SK-N-SH treated with all-trans-retinoic acid at 6 μM for 48 hours (cell line): ENCODE results near the gene ACOXL.

Experiments
- ATAC-seq: fragments of 200-7000 bp; cut with Tn5 transposase; 3 replicates; pipeline ENCODE4 v1.9.1; 2020; ENCODE audit warnings: mild to moderate bottlenecking, moderate library complexity
- ARNTL ChIP-seq: fragments of 450-650 bp; formaldehyde crosslinking; IDR thresholded peaks from 2 replicates; pipeline ENCODE4 v1.5.0; 2020; ENCODE audit warnings: low read depth, mild to moderate bottlenecking, moderate library complexity, borderline replicate concordance
- BACH2 ChIP-seq: fragments of 250-450 bp; sonication (Bioruptor Pico); IDR thresholded peaks from 2 replicates; pipeline ENCODE4 v1.9.0; 2021; ENCODE audit warnings: mild to moderate bottlenecking, borderline replicate concordance
- CSDC2 ChIP-seq: fragments of 250-450 bp; sonication (Bioruptor Pico); IDR thresholded peaks from 2 replicates; pipeline ENCODE4 v1.5.0; 2020; ENCODE audit warnings: mild to moderate bottlenecking, moderate library complexity
- ESRRG ChIP-seq: fragments of 250-450 bp; sonication (Bioruptor Pico); IDR thresholded peaks from 2 replicates; pipeline ENCODE4 v1.6.1; 2021; ENCODE audit warnings: mild to moderate bottlenecking
- GLIS3 ChIP-seq: fragments of 250-450 bp; sonication (Bioruptor Pico); IDR thresholded peaks from 2 replicates; pipeline ENCODE4 v1.5.0; 2020; ENCODE audit warnings: mild to moderate bottlenecking, moderate library complexity
- ISL1 ChIP-seq: fragments of 250-450 bp; sonication (Bioruptor Pico); IDR thresholded peaks from 2 replicates; pipeline ENCODE4 v2.1.2; 2022; ENCODE audit warnings: mild to moderate bottlenecking, moderate library complexity
- PPARA ChIP-seq: fragments of 250-450 bp; sonication (Bioruptor Pico); IDR thresholded peaks from 2 replicates; pipeline ENCODE4 v1.5.0; 2020; ENCODE audit warnings: mild to moderate bottlenecking, borderline replicate concordance
- RARB ChIP-seq: fragments of 250-450 bp; sonication (Bioruptor Pico); IDR thresholded peaks from 2 replicates; pipeline ENCODE4 v1.8.0; 2021; ENCODE audit warnings: mild to moderate bottlenecking, moderate library complexity
- SNAI2 ChIP-seq: fragments of 250-450 bp; sonication (Bioruptor Pico); IDR thresholded peaks from 2 replicates; pipeline ENCODE4 v1.5.0; 2020; ENCODE audit warnings: mild to moderate bottlenecking, moderate library complexity
- TCF4 ChIP-seq: fragments of 250-450 bp; sonication (Bioruptor Pico); IDR thresholded peaks from 2 replicates; pipeline ENCODE4 v1.8.0; 2021; ENCODE audit warnings: mild to moderate bottlenecking, moderate library complexity, borderline replicate concordance
- TOX ChIP-seq: fragments of 250-450 bp; sonication (Bioruptor Pico); IDR thresholded peaks from 2 replicates; pipeline ENCODE4 v1.8.0; 2021; ENCODE audit warnings: mild to moderate bottlenecking, moderate library complexity, borderline replicate concordance
- ZC3H10 ChIP-seq: fragments of 250-450 bp; sonication (Bioruptor Pico); IDR thresholded peaks from 2 replicates; pipeline ENCODE4 v1.5.1; 2021; ENCODE audit warnings: mild to moderate bottlenecking, moderate library complexity
- ZFP3 ChIP-seq: fragments of 250-450 bp; sonication (Bioruptor Pico); IDR thresholded peaks from 2 replicates; pipeline ENCODE4 v1.5.0; 2020; ENCODE audit warnings: mild to moderate bottlenecking, moderate library complexity
- ZFP30 ChIP-seq: fragments of 450-650 bp; formaldehyde crosslinking; IDR thresholded peaks from 2 replicates; pipeline ENCODE4 v1.5.0; 2022; ENCODE audit warnings: mild to moderate bottlenecking, moderate library complexity
- ZNF565 ChIP-seq: fragments of 450-650 bp; formaldehyde crosslinking; conservative IDR thresholded peaks from 2 replicates; pipeline ENCODE4 v1.5.0; 2020; ENCODE audit warnings: low read depth, mild to moderate bottlenecking, moderate library complexity
- ZNF70 ChIP-seq: fragments of 450-650 bp; formaldehyde crosslinking; IDR thresholded peaks from 2 replicates; pipeline ENCODE4 v1.5.0; 2020; ENCODE audit warnings: mild to moderate bottlenecking, moderate library complexity
- TF ChIP-seq, protein P1 (sequence below): fragments of 250-450 bp; sonication (Bioruptor Pico); IDR thresholded peaks from 2 replicates; pipeline ENCODE4 v1.5.0; 2020; ENCODE audit warnings: mild to moderate bottlenecking, moderate library complexity
- TF ChIP-seq, protein P2 (sequence below): fragments of 250-450 bp; sonication (Bioruptor Pico); IDR thresholded peaks from 2 replicates; pipeline ENCODE4 v1.8.0; 2021; ENCODE audit warnings: low read depth, mild to moderate bottlenecking, moderate library complexity, borderline replicate concordance
- TF ChIP-seq, protein P3 (sequence below): fragments of 250-450 bp; sonication (Bioruptor Pico); IDR thresholded peaks from 2 replicates; pipeline ENCODE4 v1.5.1; 2021; ENCODE audit warnings: mild to moderate bottlenecking, moderate library complexity
- TF ChIP-seq, protein P4 (sequence below): fragments of 250-450 bp; sonication (Bioruptor Pico); IDR thresholded peaks from 2 replicates; pipeline ENCODE4 v1.5.1; 2020; ENCODE audit warnings: low read depth, mild to moderate bottlenecking, moderate library complexity

The ACOXL gene

DNA sequence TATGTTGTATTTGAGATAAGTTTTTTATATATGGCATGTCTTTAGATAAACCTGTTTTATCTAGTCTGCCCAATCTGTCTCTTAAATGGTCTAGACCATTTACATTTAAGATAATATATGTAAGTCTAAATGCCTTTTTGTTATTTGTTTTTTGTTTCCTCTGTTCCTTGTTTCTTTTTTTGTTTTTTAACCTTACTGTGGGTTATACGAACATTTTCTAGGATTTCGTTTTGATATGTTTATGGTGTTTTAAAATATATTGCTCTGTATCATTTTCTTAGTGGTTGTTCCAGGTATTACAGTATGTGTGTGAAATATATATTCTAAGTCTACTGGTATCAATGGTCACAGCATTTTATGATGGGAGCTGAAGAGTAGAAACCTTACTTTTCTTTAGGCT, 401.7 kb downstream of the ACOXL start (continued):
- TF ChIP-seq, protein P1, sequence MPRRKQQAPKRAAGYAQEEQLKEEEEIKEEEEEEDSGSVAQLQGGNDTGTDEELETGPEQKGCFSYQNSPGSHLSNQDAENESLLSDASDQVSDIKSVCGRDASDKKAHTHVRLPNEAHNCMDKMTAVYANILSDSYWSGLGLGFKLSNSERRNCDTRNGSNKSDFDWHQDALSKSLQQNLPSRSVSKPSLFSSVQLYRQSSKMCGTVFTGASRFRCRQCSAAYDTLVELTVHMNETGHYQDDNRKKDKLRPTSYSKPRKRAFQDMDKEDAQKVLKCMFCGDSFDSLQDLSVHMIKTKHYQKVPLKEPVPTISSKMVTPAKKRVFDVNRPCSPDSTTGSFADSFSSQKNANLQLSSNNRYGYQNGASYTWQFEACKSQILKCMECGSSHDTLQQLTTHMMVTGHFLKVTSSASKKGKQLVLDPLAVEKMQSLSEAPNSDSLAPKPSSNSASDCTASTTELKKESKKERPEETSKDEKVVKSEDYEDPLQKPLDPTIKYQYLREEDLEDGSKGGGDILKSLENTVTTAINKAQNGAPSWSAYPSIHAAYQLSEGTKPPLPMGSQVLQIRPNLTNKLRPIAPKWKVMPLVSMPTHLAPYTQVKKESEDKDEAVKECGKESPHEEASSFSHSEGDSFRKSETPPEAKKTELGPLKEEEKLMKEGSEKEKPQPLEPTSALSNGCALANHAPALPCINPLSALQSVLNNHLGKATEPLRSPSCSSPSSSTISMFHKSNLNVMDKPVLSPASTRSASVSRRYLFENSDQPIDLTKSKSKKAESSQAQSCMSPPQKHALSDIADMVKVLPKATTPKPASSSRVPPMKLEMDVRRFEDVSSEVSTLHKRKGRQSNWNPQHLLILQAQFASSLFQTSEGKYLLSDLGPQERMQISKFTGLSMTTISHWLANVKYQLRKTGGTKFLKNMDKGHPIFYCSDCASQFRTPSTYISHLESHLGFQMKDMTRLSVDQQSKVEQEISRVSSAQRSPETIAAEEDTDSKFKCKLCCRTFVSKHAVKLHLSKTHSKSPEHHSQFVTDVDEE (CRISPR knock-in tag), result no peak
- no peak for TF ChIP-seq ZFP3 (CRISPR knock-in tag)

DNA sequence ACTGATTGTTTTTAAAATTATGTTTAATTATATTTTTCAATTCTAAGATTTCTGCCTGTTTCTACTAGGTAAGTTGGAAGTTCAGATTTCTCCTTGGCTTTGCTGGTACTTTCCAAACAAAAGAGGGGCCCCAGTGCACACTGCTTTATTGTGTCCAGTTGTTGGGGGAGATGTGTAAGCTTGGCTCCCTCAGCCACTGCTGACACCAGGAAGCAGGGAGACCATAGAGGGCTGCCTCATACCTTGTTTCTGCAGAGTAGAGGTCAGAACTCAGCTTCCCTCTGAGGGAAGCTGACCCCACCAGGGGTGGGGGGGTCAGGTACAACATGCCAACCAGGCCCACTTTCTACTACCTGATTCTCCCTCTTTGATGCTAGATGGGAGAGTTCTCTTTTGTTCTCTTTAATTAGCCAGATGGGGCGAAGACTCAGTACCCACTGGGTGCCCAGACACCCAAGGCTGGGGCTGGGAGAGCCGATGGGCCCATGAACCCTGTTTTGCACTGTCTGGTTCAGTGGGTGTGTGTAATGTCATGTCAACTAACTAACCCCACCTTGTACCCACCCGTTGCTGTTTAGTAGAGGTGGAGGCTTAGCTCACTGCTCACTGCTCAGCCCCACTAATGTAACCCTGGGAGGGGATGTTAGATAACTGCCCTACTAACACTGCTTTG, 403.0 kb downstream of the ACOXL start:
- ATAC-seq, result no peak

DNA sequence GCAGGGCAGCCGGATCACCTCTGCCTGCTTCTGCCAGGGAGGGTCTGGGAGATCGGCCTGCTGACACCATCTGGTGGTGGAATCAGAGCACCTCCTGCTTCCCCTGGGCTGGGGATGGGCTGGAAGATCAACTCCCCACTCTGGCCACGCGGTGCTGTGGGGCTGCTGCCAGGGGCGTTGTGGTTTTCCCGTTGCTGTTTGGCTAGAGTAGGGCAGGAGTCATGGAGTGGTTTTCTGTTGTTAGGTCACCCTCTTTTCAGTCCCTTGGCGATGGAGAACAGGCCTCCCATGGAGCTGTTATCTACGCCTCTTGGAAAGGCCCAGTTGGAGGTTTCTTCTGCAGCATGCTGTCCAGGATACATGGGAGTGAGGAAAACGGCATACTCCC, 403.5 kb downstream of the ACOXL start:
- peak; percentile 40; the same call in 1 of the 3 replicates for ATAC-seq

More for the DNA sequence above, 403.0 kb downstream of the ACOXL start:
- TF ChIP-seq ZFP3 (CRISPR knock-in tag), result no peak
- TF ChIP-seq, protein P1 (CRISPR knock-in tag), result no peak
- no peak for TF ChIP-seq ARNTL (CRISPR knock-in tag)
- no peak for TF ChIP-seq ZNF70 (CRISPR knock-in tag)
- no peak for TF ChIP-seq ZC3H10 (CRISPR knock-in tag)
- no peak for TF ChIP-seq TOX (CRISPR knock-in tag)

DNA sequence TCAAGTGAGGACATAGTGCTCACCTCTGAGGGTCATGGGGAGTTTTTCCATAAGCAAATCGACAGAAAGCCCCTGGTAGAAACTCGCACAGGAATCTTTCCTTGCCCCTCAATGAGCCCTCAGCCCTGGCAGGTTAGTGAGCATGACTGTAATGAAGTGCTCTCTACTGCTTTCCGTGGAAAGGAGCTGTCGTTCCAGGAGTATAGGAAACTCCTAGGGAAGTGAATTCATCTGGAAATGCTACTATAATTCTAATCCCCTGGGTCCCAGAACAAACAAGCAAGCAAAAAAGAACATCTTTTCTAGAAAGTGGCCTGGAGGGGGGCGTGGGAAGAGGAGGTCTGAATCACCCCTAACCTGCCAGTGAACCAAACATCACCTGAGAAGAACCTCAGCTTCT, 406.5 kb downstream of the ACOXL start:
- no peak for ATAC-seq
- TF ChIP-seq GLIS3 (CRISPR knock-in tag), result no peak
- no peak for TF ChIP-seq ZFP3 (CRISPR knock-in tag)
- TF ChIP-seq SNAI2, result no peak
- no peak for TF ChIP-seq ZNF70 (CRISPR knock-in tag)
- TF ChIP-seq ZNF565 (CRISPR knock-in tag), result no peak
- no peak for TF ChIP-seq TOX (CRISPR knock-in tag)
- TF ChIP-seq, protein P2, sequence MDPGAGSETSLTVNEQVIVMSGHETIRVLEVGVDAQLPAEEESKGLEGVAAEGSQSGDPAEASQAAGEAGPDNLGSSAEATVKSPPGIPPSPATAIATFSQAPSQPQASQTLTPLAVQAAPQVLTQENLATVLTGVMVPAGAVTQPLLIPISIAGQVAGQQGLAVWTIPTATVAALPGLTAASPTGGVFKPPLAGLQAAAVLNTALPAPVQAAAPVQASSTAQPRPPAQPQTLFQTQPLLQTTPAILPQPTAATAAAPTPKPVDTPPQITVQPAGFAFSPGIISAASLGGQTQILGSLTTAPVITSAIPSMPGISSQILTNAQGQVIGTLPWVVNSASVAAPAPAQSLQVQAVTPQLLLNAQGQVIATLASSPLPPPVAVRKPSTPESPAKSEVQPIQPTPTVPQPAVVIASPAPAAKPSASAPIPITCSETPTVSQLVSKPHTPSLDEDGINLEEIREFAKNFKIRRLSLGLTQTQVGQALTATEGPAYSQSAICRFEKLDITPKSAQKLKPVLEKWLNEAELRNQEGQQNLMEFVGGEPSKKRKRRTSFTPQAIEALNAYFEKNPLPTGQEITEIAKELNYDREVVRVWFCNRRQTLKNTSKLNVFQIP, result no peak
- no peak for TF ChIP-seq ZFP30 (CRISPR knock-in tag)
- TF ChIP-seq TCF4 (CRISPR knock-in tag), result no peak
- no peak for TF ChIP-seq BACH2
- TF ChIP-seq, protein P3, sequence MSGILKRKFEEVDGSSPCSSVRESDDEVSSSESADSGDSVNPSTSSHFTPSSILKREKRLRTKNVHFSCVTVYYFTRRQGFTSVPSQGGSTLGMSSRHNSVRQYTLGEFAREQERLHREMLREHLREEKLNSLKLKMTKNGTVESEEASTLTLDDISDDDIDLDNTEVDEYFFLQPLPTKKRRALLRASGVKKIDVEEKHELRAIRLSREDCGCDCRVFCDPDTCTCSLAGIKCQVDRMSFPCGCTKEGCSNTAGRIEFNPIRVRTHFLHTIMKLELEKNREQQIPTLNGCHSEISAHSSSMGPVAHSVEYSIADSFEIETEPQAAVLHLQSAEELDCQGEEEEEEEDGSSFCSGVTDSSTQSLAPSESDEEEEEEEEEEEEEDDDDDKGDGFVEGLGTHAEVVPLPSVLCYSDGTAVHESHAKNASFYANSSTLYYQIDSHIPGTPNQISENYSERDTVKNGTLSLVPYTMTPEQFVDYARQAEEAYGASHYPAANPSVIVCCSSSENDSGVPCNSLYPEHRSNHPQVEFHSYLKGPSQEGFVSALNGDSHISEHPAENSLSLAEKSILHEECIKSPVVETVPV (CRISPR knock-in tag), result no peak

More for the DNA sequence above, 403.5 kb downstream of the ACOXL start:
- TF ChIP-seq ZNF565 (CRISPR knock-in tag) (no peak), ARNTL (CRISPR knock-in tag) (no peak), GLIS3 (CRISPR knock-in tag) (no peak), RARB (no peak), ISL1 (CRISPR knock-in tag) (no peak), ESRRG (CRISPR knock-in tag) (no peak), ZNF70 (CRISPR knock-in tag) (no peak), ZFP30 (CRISPR knock-in tag) (no peak), SNAI2 (no peak), TCF4 (CRISPR knock-in tag) (no peak), CSDC2 (no peak), PPARA (CRISPR knock-in tag) (no peak), BACH2 (no peak)
- TF ChIP-seq, protein P1 (CRISPR knock-in tag), result no peak
- TF ChIP-seq, protein P4, sequence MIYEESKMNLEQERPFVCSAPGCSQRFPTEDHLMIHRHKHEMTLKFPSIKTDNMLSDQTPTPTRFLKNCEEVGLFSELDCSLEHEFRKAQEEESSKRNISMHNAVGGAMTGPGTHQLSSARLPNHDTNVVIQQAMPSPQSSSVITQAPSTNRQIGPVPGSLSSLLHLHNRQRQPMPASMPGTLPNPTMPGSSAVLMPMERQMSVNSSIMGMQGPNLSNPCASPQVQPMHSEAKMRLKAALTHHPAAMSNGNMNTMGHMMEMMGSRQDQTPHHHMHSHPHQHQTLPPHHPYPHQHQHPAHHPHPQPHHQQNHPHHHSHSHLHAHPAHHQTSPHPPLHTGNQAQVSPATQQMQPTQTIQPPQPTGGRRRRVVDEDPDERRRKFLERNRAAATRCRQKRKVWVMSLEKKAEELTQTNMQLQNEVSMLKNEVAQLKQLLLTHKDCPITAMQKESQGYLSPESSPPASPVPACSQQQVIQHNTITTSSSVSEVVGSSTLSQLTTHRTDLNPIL, result no peak
- TF ChIP-seq, all 23 proteins: peak for 0
